Stimulated activated CD8-positive, alpha-beta memory T cell treated with anti-CD3 and anti-CD28 coated beads, Interleukin-12 subunit alpha, Interleukin-12 subunit beta, amount 100 ng/mL, for 24 hours (primary cell): Measurements from ENCODE around the gene CPNE9.

Source experiments
- DNase-seq: peaks from one replicate; pipeline ENCODE4 v3.0.0-alpha.2; 2020; ENCODE audit errors: extremely low read depth

Gene CPNE9

DNA sequence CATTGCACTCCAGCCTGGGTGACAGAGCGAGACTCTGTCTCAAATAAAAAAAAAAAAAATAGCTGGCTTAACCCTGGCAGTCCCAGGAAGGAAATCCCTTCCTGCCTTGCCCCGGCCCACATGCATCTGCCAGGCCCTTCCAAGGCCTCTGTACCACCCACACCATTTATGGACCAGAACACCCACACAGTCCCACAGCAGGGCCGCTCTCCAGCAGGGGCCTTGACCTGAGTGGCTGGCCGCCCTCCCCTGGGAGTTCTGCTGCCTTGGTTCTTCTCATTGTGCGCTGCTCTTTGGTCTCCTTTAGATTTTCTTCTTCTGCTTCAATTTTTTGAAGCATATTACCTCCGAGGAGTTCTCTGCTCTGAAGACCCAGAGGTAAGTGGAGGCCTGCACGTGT is 16.1 kb upstream of the CPNE9 start:
- DNase-seq = no peak

DNA sequence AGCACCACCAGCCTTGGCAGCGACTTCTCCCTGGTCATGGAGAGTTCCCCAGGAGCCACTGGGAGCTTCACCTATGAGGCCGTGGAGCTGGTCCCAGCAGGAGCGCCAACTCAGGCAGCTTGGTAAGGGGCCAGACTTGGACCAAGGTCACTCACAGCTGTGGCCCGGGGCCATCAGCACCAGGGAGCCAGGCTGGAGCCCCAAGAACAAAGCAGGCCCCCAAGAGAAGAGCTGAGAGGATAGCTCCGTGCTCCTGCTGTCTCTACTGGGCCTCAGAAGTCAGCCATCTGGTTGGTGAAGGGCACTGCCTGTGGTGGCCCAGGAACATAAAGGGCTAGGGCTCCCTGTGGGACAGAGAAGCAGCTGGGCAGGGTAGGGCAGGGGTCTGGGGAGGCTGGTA is 14.7 kb upstream of the CPNE9 start:
- DNase-seq = no peak

DNA sequence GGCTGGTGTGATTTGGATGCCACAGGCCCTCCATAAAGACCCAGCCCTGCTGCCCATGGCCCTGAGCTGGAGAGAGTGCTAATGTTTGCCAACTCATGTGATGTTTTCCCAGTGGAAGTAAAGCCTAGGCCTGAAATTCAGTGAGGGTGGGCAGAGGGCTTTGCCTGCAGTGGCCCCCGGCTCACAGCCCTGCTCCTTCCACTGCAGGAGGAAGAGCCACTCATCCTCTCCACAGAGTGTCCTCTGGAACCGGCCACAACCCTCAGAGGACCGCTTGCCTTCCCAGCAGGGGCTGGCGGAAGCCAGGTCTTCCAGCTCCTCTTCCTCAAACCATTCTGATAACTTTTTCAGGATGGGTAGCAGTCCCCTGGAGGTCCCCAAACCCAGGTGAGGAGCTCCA is 13.9 kb upstream of the CPNE9 start:
- DNase-seq = no peak

DNA sequence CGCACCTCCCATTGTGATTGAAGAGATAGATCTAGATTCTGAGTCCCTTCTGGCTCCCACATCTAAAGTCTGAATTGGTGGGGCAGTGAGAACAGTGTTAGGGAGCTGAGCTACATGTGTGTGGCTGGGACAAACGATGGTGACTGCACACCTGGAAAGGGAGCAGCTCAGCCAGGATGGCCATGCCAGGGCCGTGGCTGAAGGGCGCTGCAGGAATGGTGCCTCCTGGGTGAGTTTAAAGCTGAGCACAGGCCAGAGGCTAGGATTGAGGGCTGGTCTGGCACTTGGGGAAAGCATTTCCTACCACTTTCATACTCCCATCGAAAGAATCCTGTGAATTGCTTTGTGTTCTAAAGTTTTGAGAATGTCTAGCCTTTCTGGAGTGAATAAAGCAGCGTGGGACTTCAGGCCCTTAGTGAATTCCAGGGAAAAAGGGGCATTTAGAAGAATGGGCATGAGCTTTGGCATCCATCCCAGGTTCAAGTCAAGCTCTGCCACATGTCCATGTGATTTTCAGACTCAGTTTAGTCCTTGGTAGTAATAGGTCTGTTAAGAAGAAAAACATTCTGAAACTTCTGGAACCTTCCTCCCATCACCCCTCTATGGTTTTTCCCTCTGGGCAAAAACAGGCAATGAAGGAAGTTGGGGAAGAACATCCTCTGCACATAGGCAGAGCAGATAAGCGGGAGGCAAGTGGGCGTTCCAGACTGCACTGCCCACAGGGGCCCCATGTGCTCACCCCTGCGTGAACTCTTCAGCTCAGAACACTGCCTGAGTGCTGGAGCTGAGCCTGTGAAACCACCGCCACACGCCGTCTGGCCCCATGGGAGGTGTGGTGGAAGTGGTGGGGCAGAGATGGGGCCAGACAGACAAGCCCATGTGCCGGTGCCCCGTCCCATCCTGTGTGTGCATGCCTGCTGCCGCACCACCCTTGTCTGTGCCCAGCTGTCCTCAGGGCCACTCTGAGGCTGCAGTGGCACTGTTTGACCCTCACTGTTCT is 12.9 kb upstream of the CPNE9 start:
- no peak for DNase-seq

DNA sequence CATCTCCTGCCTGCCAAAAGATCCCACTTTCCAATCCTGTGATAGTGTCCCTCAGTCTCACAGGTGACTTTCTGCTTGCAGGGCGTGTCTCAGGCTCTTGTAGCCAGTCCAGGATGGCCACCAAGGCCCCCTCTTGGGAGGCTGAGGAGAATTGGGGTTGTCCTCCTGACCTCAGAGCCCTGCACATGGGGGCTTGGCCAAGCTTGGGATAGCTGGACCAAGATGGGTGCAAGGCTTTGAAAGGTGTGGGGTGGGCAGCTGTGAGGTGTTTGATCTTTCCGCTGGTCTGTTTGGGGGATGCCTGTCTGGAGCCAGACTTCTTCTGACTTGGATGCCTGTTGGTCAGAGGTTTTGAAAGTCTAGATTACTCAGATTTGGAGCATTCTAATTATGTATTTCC is 12.0 kb upstream of the CPNE9 start:
- DNase-seq = no peak

DNA sequence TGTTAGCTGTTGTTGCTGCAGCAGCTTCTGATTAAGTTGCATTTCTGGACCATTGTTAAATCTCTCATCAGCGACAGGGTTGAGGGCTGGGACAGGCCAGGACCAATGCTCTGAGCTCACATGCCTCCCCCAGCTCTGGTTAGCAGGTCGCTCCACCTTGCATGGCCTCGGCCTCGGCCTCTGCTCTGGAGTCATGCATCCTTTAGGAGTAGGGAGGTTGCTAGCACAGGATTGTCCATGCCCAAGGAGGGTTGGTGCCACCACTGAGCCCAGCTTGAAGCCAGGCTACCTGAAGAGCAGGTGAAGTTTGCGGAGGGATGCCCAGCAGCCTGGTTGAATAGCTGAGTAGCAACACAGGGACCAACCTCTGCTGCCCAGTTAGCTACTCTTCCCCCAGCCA is 11.2 kb upstream of the CPNE9 start:
- no peak for DNase-seq

DNA sequence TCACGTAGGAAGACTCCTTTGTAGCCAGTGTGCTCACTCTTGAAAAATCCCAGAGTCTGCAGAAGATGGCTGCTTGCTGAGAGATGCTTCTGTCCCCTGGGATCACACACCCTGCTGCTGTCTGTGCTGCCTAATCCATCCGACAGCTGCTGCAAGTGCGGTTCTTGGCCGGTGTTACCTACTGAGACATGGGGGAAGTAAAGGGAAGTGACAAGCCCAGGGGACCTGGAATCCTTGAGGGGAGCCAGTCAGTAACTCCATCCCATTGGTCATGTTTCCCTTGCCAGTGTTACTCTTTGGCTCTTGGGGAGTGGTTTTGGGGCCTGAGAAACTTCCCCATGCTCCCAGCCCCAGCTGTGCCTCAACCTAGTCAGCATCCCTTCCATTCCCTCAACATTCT is 8.3 kb upstream of the CPNE9 start:
- DNase-seq = no peak

DNA sequence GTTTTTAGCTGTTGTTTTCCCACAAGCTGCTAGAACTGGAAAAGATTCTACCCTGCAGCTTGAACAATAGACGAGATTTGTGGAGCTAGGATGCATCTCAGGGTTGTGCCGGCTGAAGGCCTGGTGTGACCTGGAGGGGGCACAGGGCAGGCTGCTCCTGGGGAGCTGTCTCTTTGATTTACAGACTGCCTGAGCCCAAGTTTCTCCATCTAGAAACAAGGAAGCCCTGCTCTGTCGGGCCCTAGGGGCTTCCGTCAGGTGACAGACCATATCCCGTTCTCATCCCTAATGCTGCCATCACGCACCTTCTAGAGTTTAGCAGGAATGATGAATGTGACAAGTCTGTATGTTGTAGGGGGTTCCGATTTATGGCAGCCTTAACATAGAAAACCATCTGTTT is 7.9 kb upstream of the CPNE9 start:
- DNase-seq = no peak

DNA sequence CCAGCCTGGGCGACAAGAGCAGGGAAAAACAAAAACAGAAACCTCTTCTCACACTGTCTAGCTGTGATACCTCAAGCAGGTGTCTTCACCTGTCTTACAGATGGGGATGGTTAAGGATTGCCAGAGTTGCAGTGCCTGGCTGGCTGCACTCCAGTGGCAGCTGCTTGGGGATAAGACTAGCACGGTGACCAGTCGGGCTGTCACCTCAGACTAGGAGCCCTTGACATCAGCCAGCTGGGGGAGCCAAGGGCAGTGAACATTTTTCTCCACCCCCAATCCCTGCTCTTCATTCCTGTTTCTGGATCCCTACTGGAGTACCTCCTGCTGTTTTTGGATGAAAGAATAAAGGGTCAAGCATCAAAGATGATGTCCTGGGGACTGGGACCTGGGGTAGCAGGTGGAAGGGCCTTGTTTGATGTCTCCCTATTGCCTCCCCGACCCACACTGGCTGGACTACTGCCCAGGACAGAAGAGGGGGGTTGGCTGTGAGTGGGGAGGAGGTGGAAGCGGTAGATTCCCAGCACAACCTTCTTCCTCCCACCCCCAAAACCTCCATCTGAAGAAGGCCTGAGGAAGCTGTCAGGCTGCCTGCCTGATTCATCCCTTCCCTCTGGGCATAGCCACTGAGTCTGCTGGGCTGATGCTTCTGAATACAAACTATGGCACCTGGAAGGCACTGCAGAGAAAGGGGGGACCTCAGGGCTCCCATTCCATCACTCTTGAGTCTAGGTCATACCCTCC is 7.0 kb upstream of the CPNE9 start:
- DNase-seq = no peak

DNA sequence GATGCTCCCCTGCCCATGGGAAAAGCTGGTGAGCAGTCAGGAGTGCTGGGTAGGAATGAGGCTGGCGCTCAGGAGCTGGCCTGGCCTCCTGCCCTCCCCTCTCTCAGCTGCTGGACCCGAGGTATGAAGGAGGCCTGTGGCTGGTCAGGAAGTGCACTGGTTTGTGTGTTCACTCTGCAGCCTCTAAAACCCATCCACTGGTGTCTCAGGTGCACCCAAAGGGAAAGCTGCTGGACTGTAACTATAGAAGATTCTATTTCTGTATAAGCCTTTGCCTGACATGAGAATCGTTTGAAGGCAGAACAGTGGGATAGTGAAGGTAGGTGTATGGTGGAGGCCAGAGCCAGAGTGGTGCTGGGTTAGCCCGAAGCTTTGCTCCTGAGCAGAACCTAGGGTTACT is 5.7 kb upstream of the CPNE9 start:
- no peak for DNase-seq

DNA sequence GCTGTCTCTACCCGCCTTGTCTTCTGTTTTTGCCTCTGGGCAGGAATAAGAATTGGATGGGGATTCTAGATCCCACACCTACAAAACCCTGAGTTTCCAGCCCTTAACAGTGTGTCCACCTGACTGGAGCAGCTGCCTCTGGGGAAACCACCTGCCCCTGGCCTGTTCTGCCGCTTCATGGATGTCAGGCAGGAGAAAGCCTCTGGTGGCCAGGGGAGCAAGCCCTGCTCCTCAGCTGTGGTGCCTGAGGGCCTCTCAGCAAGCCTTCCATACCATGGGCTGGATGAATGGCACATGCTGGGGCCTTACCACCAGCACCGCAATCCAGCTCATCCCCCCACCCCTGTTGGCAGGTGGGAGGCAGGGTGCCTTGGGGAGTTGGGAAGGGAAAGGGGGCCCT is 5.3 kb upstream of the CPNE9 start:
- no peak for DNase-seq

DNA sequence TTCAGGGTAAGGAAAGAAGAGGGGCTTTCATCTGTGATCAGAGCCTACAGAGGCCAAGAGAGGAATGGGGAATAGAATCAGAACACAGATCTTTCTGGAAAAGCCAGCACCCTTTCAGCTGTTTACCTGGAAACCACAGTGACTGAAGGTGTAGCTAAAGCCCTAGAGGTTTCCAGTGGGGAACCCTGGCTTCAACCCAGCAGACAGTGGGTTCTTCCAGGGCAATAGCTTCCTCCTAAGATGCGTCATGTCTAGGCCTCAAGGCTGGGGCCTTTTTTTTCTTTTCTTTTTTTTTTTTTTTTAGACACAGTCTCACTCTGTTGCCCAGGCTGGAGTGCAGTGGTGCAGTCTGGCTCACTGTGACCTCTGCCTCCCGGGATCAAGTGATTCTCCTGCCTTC is 3.1 kb upstream of the CPNE9 start:
- no peak for DNase-seq

DNA sequence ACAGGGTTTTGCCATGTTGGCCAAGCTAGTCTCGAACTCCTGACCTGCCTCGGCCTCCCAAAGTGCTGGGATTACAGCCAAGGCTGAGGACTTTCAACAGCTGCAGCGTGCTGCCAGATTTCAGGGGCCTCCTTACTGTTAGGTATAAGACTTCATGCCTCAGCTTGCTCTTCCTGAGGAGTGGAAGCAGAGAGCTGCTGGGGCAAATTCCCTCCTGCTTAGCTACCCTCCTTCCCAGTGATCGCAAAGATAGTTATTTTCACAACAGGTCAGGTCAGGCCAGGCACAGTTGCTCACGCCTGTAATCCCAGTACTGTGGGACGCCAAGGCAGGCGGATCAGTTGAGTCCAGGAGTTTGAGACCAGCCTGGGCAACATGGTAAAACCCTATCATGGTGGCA is 2.6 kb upstream of the CPNE9 start:
- no peak for DNase-seq

DNA sequence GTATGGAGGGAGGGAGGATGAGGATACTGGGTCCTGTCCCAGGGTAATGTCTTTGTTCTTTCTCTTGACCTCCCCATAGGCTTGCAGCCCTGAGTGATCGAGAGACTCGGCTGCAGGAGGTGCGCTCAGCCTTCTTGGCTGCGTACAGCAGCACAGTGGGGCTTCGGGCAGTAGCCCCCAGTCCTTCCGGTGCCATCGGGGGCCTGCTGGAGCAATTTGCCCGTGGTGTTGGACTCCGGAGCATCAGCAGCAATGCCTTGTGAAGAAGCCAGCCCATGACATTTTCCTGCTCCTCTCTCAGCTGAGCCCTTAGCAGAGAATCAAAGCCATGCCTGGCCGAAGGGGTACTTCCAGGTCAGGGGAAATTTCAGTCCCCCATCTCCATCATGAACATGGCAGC is 1.9 kb upstream of the CPNE9 start:
- DNase-seq = no peak

DNA sequence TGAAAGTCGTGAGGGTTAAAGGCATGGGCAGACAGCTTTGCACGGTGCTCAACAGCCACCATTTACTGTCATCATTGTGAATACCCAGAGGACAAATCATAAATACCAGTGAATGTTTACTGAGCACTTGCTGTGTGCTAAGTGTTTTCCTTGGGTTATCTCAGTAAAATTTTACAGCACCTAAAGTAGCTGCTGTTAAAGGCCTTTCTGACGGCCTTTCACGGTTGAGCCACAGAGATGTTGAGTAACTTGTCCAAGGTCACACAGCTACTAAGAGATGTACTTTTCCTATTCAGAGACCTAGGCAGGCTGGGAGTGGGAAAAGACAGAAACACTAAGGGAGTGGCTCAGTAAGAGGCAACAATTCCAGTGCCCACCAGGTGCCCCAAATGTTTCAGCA is 393 bp upstream of the CPNE9 start:
- DNase-seq = no peak

DNA sequence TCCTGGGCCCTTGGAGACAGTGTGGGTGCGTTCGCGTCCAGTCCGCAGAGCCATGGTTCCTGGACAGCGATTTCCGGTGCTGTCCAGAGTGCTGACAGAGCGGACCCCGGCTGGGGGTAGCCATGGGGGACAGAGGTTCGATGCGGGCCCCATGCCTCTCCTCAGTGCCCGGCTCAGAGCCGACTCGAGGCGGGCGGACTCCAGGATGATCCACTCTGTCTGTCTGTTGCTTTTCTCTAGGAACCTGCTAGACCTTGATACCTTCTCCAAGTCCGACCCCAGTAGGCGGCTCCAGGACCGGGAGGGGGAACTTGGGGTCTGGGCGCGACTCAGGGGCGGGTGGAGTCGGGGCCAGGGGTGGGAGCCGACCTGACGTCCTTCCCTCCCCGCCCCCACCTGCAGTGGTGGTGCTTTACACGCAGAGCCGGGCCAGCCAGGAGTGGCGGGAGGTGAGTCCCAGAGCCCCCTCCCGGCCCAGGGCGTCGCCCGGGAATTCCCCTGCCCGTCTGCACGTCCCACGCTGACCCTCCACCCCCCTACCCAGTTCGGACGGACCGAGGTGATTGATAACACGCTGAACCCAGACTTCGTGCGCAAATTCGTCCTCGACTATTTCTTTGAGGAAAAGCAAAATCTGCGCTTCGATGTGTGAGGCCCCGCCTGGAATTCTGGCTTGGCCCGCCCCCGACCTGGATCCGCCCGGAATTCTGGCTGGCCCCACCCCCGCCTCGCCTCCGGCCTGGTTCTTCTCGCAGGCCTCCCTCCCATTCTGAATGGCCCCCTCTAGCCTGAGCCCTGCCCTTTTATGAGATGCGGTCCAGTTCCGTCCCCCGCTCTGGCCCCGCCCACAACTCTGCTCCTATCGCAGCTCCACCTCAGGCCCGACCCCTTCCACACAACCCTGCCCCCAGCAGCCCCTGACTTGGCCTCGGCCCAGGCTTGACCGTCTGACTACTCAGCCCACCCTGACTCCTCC is 1.0 kb downstream of the CPNE9 start:
- no peak for DNase-seq

DNA sequence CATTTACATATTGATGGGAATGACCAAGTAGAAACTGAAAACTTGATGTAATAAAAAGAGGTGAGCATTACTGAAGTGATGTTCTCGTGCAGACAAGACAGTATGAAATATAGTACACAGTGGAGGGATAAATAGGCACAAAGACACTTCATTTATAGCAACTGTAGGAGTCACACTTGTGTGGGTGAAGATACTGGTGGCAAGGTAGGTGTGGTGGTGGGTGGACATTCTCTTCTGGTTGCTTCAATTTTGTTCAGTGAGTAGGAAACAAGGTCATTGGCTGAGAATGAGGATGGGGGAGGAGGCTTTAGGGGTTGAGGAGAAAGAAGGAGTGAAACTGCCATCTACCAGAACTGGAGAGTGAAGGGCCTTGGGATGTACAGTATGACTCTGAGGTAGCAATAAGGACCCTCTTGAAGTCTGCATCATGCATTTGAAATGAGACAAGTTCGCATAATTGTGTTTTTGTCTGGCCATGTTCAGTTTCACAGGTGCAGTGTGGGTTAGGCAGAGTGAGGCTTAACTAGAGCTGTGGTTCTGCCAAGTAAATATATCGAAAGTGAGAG is 6.6 kb downstream of the CPNE9 start:
- DNase-seq = no peak

DNA sequence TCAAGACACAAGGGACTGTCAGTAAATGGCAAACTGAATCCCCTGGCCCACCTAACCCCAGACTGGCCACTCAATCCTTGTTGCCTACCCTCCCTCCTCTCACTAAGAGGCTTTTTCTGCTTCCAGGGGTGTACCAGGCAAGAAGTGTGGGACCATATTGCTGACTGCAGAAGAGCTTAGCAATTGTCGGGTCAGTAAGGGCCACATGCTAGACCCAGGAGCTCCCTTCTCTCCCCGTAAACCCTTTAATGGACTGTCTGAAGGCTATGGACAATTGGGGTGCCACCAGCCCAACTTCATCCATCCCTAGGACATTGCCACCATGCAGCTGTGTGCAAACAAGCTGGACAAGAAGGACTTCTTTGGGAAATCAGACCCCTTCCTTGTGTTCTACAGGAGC is 8.8 kb downstream of the CPNE9 start:
- no peak for DNase-seq

DNA sequence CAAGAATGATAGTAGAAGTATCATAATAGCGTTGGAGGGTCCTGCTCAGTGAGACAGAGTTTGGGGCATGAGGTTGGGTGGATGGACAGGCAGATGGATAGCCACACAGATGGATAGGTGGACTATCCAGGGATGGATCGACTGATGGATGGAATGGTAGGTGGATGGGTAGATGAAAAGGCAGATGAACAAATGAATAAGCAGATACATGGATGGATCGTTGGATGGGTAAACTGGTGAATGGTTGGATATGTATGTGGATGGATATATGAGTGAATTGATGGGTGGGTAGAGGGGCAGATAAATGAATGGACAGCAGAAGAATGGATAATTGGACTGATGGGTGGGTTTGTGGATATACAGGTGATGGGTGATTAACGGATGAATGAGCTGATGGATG is 9.5 kb downstream of the CPNE9 start:
- no peak for DNase-seq

DNA sequence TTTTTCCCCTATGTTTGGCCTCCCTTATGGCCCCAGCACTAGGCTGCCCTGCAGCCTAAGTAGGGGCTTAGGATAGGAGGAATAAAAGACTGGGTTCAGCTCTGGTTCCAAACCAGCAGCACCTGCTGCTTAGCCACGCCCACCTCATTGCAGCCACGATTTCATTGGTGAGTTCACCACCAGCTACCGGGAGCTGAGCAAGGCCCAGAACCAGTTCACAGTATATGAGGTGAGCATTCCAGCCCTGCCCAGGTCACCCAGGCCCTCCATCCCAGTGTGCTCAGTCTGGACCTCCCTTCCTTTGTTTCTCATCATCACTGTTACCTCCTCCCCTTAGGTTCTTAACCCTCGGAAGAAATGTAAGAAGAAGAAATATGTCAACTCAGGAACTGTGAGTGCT is 11.5 kb downstream of the CPNE9 start:
- no peak for DNase-seq

DNA sequence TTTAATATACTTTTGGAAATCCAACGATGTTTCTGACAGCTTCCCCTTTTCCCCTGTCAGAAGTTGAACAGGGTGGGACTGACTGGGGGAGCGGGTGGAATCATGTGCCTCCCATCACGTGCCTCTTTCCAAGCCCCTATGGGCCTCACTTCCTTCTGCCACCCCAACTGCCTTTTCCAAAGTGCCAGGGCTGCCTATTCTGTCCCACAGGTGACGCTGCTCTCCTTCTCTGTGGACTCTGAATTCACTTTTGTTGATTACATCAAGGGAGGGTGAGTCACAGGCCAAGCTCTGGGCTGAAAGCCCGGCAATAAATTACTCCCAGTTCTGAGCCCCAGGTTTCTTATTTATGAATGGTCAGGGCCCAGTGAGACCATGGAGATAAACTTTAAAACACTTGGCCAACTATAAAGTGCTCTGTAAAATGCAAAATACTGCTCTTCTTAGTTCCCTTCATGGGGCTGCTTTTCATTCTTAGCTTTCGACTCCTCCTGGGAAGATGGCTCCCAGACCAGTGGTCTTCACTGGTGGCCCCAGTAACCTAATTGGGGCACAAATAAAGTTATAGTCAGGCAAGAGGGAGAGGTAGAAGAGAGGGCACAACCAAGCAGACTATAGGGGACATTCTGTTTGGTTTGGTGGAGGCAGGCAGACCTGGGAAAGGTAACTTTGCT is 12.3 kb downstream of the CPNE9 start:
- no peak for DNase-seq
